NCI-H2196 (cell line): ENCODE results near the gene EIF4EBP2.

Source experiments
- DNase-seq: peaks from one replicate; lab custom pipeline; 2025; ENCODE audit not compliant: unreplicated experiment; lab: John Stamatoyannopoulos, UW

Gene EIF4EBP2

DNA sequence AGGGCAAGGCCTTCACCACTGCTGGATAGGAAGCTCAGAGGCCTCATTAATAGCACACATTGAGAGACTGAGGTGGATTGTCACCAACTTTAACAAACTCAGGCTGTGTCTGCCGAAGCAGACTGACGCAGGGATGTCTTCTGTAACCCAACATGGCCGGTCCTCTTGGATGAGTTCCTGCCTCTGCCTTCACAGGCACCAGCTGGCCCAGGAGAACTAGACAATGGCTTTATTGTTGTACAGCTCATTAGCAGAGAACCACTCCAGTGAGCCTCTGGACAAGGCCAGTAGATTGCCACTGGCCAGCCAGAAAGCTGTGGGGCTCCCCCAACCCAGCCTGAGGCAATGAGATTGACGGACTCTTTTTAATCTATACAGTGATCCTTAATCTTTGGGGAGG, 28.2 kb downstream of the EIF4EBP2 start:
- peak; percentile 39 for DNase-seq

DNA sequence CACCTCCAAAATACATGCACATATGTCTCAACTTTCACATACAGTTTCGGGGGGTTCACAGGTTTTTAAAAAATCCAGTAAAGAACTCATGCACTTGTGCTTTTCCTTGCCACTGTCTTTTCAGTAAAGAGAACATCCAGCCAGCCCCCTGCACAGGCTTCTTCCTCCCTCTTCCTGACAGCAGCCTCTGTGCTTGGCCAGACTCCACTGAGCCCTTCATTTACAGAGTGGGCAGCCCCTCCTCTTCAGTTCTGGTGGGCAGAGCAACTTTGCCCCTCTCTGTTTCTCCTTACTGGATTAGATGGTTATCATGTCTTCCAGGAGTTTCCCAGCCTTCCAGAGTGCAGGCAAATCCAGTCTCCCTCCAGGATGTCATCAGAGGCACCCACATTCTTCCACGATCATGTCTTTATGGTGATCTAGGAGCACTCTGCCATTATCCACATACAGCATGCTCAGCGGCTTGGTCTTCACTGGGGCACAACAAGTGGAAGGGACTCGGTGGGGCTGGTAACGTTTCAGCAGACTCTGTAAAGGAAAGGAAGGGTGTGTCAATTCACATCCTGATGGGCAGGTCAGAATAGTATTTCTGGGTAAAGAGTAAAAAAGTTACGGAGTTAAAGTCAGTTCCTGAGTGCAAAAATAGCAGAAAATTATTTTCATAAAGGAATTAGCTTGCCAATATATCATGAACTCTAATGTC, 28.8 kb downstream of the EIF4EBP2 start:
- DNase-seq = no peak

DNA sequence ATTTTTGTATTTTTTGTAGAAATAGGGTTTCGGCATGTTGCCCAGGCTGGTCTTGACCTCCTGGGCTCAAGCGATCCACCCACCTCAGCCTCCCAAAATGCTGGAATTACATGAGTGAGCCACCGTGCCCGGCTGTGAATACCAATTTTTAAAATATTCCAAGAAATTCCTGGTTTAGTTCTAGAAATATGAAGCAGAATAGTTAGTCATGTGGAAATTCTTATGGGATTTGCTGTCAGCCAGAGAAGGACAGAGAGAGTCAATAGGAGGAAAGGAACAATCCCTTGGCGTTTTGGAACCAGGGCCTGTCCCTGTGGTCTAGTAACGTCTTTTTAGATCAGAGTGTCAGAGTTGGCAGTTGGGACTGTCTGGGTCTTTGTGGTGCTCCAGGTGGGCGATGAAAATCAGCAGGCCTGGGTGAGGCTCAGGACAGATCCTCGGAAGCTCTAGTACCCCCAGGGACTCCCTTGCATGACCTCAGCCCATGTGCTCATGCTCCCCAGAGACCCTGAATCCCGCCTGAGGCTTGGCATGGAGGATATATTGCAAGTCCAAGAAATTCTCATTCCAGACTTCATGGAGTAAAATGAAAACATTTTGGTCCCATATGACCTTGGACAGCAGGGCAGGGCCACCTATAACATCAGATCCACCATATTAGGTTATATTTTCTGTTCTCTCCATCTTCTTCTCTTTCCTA, 29.8 kb downstream of the EIF4EBP2 start:
- no peak for DNase-seq

DNA sequence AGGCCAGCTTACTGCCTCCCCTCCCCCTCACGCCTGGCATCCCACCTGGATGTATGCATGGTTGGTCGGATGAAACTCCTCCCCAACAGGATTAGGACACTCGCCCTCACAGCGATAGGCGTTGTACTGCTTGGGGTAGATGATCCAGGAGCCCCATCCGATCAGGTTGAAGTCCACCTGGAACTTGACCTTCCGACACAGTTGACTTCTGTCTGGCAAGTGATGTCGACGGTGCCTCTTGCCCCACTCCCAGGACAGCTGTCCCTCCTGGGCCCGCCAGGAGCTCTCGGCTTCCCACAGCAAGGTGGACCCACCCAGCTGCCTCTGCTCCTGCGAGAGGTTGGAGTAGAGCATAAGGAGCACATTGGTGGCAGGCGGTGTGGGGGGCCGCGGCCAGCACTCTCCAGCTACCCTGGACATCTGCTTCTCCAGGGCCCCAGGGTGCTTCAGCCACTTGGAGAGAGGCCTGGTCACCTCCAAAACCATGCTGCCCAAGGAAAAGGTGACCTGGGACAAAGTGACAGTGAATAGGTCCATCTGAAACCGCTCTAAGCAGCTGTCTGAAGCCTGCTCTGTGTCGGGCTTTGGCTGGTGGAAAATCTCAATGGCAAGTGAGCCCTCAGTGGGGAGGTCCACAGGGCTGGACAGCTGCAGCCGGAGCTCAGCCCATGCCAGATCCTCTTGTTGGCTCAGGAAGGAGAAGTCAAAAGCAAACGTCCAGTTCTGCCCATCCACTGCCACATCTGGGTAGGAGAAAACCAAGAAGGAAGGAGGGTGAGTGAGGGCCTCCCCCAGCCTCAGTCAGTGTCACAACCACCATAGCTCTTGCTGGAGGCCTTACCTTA, 31.5 kb downstream of the EIF4EBP2 start:
- DNase-seq = no peak

DNA sequence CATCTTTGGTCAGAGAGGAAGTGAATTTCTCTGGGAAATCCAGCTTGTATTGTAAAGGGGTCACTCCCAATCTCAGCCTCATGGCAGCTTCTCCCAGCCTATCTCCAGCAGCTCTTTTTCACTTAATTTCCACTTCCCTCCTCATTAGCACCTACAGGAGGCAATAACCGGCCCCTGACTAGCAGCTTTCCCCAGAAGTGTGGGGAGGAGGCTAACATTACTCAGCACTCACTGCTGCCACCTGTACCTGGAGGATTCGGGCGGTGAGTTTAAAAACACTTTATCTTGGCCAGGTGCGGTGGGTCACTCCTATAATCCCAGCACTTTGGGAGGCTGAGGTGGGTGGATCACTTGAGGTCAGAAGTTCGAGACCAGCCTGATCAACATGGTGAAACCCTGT, 33.8 kb downstream of the EIF4EBP2 start:
- DNase-seq = no peak

DNA sequence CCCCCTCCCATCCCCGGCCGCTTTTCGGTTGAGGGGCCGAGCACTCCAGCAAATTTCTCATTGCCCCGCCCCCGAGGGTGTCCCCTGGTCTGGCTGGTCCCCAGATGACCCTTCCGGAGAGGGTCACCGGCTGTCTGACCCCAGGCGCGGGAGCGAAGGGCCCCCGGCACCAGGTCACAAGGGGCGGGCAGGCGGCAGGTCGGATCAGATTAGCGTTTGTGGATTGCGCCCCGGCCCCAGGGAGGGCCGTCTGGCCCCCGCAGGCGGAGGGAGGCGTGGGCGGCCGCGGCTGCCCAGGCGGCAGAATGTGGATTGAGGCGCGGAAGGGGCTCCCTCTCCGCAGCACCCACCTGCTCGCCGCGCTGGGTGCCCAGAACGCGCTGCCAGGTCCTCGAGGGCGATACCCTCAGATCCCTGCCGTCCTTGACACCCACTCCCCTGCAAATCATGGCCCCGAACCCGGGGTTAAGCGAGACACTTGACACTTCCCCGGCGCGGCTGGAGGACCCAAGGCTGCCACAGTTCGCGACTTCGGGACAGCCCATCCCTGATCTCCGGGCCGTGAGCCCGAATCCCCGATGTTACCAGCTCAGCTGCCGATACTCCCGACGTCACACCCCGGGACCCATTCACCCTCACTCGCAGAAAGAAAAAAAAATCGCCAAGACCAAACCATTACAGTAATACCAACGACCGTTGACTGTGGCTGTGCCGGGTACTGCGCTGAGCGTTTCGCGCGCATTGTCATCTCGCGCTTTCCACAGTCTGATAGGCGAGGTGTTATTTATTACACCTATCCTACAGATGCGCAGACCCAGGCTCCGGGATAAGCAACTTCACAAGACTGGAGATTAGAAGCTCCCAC, 36.6 kb downstream of the EIF4EBP2 start:
- no peak for DNase-seq

DNA sequence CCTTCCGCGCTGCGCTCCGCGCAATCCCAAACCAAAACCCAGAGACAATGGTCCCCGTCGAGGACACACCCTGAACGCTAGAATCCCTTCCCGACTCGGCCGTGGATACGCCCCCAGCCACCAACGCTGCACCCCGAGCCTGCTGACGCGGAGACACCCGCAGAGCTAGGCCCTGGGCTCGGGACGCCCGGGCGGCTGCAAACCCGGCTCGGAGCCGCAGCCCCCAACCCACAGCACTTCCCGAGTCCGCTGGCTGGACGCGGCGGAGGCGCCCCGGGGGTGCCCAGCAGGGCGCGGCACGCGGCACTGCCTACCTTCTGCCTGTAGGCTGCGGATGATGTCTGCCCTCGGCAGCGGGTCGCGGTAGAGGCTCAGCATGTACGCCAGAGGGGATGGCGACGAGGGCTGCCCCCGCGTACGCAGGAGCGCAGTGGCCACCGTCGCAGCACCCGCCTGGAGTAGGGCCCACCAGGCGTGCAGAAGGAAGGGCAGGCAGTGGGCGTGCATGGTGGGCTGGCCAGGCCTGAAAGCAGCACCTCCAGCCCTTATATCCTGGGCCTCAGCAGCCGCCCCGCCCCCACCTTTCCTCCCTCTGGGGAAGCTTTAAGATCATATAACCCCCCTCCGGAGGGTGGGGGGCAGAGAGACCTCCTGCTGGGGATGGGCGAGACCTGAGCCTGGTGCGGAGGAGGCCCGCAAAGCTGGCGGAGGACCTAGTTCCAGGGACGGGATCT, 37.4 kb downstream of the EIF4EBP2 start, which contains the start of gene NODAL:
TSS of gene NODAL (minus strand) at position 521 of the 734 bp plus-strand sequence. CDS start at position 507, 14 bp downstream.
- DNase-seq = no peak

DNA sequence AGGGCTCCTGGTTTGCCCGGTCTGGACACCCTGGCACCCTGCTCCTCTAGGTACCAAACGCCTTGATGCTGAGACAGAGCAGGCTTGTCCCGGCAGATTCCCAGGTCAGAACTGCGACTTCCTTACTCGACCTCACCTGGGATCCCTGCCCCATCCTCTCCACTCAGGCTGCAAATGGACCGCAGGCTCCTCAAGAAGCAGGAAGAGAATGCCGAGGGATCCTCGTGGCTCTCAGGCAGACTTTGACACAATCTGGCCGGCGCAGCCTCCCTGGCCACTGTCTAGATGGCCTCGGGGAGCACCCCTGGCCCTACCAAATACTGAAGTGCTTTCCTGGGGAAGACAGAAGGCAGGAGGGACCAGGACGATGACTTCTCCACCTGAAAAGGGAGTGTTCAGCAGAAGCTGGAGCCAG, 38.0 kb downstream of the EIF4EBP2 start:
- no peak for DNase-seq

DNA sequence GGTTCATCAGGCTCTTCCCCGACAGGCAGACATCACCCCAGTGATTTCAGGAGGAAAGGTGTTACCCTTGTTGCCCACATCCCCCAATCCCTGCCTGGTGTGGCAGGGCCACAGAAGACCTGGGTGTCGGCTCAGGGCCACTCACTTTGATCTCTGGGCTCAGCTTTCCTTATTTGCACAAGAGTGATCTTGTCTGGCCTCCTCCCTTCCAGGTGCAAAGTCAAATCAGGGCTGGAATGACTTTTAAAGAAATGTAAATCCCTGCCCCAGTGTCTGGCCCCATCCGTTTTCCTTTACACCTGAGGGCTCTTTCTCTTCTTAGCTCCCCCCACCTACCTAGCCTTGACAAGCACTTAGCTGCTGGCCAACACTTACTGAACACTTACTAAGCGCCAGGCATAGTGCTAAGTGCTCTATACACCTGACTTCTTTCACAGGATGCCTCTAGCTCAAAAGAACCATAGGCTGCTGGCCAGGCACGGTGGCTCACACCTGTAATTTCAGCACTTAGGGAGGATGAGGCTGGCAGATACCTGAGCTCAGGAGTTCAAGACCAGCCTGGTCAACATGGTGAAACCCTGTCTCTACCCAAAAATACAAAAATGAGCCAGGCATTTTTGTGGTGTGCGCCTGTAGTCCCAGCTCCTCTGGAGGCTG, 38.5 kb downstream of the EIF4EBP2 start:
- DNase-seq = no peak

DNA sequence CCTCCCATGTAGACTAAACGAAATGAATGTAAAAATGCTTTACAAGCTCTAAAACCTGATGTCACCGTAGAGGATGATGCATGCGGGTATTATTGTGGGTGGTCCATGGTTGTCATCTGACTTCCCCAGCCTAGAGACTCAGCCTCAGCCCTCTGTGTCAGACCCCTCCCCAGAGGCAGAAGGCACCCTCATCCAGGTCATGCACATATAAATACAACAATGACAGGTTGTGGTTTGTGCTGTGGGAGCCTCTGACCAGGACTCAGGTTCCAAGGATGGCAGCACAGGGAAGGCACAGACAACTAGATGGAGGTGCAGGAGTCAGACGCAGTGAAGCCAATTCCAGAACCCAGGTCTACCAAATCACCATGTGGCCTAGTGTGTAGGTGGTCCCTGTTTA, 40.8 kb downstream of the EIF4EBP2 start:
- DNase-seq = no peak

DNA sequence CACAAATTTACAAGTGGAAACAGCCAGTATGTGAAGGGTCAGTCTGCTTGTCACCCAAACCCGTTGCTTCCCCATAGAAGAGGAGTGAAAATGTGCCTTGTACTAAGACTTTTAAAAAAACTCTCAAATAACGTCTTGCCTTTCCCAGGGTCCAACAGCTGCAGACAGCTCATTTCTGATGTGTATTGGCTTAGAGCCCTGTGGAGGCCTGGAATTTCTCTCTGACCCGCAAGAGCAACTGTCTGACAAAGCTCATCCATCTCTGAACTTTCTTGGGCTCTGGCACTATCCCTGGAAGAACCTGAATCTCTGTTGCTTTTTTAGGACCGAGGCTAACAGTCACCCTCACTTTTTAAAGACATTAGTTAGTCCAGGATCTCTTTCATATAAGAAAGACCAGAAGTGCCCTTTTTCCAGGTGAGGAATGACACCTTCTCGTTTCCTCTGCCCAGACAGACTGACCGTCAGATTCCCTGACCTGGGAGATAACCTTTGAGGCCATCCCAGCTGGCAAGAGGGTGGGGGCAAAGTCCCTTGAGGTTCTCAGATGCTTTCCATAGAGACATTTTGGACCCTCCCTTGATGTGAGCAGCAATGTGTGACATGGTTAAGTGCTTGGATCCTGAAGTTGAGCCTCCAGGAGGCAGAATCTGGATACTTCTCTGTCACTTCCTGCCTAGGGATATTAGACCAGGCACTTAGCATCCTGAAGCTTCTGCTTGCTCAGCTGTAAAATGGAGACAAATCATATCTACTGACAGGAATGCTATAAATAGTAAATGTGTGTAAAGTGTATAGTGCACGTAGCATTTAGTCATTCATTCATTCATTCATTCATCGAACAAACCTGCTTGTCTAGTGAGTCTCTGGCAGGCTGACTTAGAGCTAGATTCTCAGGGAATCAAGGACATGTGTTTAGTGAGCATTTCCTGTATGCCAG, 42.0 kb downstream of the EIF4EBP2 start:
- DNase-seq = no peak

DNA sequence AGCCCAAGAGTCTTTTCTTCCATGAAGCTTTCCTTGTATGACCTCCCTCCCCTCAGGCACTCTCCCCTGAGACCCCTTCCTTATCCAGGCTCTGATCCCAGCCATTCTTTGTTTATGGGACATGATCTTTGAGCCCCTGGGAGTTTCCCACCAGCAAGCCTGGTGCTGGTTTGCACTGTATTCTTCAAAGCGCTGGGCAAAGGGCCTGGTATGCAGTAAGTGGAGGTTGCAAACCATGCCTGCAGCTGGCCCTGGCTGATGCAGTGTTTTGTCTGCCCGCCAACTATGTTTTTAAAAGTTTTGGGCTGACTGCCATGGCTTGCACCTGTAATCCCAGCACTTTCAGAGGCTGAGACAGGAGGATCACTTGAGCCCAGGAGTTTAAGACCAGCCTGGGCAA, 44.3 kb downstream of the EIF4EBP2 start:
- DNase-seq = peak; percentile 17

DNA sequence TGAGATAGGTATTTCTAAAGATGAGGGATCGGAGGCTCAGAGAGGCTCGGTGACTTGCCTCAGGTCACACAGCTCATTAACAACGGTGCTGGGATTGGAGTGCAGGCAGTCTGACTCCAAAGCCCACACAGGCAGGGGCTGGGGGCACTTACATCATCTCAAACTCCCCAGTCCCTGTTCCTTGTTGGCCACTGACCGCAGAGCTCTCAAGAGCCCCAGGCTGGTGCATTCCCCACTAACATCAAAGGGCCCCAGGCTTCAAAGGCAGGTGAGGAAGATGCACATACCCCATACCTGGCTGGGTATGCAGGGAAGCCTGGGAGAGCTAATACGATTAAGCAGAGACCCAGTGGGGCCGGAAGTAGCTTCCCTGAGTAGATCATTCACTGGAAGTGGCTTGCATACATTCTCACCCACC, 51.3 kb downstream of the EIF4EBP2 start:
- no peak for DNase-seq

DNA sequence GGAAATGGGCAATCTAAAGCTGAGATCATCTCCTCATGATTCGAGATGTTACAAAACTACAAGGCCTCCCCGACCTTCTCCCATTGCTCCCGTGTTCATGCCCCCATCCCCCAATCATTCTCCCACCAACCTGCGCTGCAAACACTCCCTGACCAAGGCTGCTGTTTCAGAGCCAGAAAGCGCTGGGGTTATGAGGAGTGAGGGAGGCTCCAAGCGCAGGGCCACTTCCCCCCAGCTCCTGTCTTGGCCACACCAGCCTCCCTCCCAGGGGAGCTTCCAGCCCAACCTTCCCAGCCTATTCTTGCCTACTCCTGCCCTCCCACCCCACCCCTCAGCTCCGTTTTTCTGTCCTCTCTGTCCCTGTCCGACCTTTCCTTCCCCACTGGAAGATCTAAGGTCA, 52.2 kb downstream of the EIF4EBP2 start:
- no peak for DNase-seq

DNA sequence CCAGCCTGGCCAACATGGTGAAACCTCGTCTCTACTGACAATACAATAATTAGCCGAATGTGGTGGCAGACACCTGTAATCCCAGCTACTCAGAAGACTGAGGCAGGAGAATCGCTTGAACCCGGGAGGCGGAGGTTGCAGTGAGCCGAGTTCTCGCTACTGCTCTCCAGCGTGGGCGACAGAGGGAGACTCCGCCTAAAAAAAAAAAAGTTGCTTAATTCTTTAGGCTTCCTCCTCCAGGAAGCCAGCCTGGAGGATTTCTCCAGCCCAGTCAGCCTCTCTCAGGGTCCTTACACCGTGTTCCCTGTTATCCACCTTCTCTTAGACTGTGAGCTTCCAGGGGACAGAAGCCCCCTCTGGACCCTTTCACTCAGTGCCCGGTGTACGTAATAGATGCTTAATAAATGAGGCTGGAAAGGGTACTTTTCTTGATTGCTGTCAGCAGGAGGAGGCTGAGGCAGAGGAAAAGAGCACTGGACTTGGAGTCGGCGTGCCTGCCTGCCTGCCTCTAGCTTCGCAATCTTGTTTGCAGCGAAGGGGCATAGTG, 53.9 kb downstream of the EIF4EBP2 start:
- DNase-seq = no peak

DNA sequence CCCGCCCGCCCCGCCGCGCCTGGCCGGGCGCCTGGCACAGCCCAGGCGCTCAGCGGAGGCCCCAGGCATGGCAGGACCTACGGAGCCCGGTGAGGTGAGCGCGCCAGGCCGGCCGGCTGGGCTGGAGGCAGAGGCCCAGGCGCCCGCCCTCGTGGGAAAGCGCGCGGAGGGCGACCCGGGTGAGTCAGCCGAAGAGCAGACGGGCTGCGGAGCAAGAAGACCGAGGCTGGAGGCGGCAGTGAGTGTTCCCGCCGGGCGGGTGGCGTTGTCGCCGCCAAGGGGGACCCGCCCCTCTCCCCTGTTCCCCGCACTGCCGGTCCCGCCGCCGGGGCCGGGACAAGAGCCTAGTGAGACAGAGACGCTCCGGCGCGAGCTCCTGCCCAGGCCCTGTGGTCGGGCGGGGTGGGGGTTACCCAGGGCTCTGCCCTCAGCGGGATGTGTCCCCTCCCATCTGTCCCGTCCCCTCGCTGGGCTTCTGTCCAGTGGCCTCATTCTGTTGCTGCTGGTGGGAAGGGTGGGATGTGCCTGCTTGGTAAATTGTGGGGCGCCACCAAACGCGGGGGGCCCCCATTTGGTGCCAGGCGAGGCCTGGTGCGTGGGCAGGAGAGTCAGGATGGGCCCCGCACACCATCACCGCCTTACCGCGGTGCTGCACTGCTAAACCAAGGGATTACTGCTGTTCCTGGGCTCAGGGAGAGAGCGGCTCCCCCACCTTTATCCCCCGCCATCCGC, 54.5 kb downstream of the EIF4EBP2 start:
- no peak for DNase-seq

DNA sequence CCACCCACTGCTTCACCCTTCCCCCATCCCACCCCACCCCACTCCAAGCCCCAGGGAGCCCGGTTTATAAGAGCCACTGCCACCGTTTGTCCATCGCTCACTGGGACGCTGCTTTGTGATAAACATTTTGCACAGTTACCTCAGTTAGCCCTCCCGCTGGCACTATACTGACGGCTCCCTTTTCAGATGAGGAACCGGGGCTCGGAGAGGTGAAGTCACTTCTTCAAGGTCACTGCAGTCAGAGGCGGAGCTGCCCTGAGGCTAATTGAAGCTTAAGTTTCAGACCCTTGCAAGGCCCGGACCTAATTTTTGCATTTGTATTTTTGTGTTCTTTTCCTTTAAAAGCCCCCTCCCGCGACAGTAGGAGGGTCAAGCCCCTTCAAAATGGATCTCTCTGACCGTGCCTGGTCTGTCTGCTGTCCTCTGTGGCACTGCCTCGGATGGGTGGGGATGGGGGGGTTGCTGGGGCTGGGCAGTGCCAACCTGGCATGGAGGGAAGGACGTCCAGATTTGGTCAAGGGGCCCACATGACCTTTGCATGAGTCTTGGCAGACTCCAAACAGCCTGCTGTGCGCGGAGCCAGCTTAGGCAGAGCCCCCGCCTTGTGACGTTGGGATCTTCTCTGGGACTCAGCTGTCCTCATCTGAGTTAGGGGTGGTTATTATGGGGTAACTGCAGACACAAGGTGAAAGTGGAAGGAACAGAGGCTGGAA, 55.3 kb downstream of the EIF4EBP2 start:
- no peak for DNase-seq
